ENCODE measurements around the gene NUP107. TPM values are rescaled to one million over a fixed set of nuclear protein-coding genes. Genes with fewer than 3 reads are reported as not detected.

NUP107 gene
- total RNA-seq, 3 donors from 2014 or later: 27.7 to 39.6 (median 32.3) TPM

GRCh38 chr12:68686262-68686594 lies 550 bp upstream of the NUP107 start:
- no peaks in the 10 kb centered on the region for H3K36me3 ChIP-seq (ENCODE audit: low read depth)
- ATAC-seq: no peak
- H3K4me3 ChIP-seq: peak overlapping the region; percentile 70
- TF ChIP-seq CTCF (IDR thresholded peaks at IDR 0.05): no peak
- H3K4me1 ChIP-seq (ENCODE audit: low read depth): peaks cover 8% of the 10 kb centered on the region
- intact Hi-C loops (cut with DNase I, micrococcal nuclease): loop anchor here in 1 of 2 donors (10.0 kb wide), 1 partner anchor 331 kb away; no protein-coding TSS in a partner anchor
- H3K9me3 ChIP-seq: no peaks in the 10 kb centered on the region
- DNase-seq: no peak

- intact Hi-C loops (cut with DNase I, micrococcal nuclease): no loop called here
- ATAC-seq: no peak
- no peak for TF ChIP-seq CTCF (IDR thresholded peaks at IDR 0.05)
- Histone ChIP-seq H3K4me1 (ENCODE audit: low read depth) (no peaks in the 10 kb centered on the region), H3K36me3 (ENCODE audit: low read depth) (no peaks in the 10 kb centered on the region), H3K9me3 (no peaks in the 10 kb centered on the region), H3K4me3 (no peak overlapping the region)
- DNase-seq: no peak
Observed at GRCh38 chr12:68695454-68695853, 8.7 kb downstream of the NUP107 start.

- intact Hi-C loops (cut with DNase I, micrococcal nuclease): no loop called here
- ATAC-seq (no peak), DNase-seq (no peak)
- H3K36me3 ChIP-seq (ENCODE audit: low read depth): no peaks in the 10 kb centered on the region
- H3K4me3 ChIP-seq: no peak overlapping the region
- H3K4me1 ChIP-seq (ENCODE audit: low read depth): no peaks in the 10 kb centered on the region
- H3K9me3 ChIP-seq: no peaks in the 10 kb centered on the region
- no peak for TF ChIP-seq CTCF (IDR thresholded peaks at IDR 0.05)
Observed at GRCh38 chr12:68699486-68699885, 12.7 kb downstream of the NUP107 start.

GRCh38 chr12:68727776-68728175 lies 41.0 kb downstream of the NUP107 start:
- no peak for TF ChIP-seq CTCF (IDR thresholded peaks at IDR 0.05)
- DNase-seq: no peak
- Histone ChIP-seq H3K36me3 (ENCODE audit: low read depth) (no peaks in the 10 kb centered on the region), H3K4me1 (ENCODE audit: low read depth) (no peaks in the 10 kb centered on the region), H3K4me3 (no peak overlapping the region), H3K9me3 (no peaks in the 10 kb centered on the region)
- ATAC-seq: no peak
- intact Hi-C loops (cut with DNase I, micrococcal nuclease): no loop called here

- H3K9me3 ChIP-seq: no peaks in the 10 kb centered on the region
- no peak for TF ChIP-seq CTCF (IDR thresholded peaks at IDR 0.05)
- H3K4me1 ChIP-seq (ENCODE audit: low read depth): no peaks in the 10 kb centered on the region
- intact Hi-C loops (cut with DNase I, micrococcal nuclease): no loop called here
- no peak for DNase-seq
- no peak overlapping the region for H3K4me3 ChIP-seq
- no peak for ATAC-seq
- no peaks in the 10 kb centered on the region for H3K36me3 ChIP-seq (ENCODE audit: low read depth)
Observed at GRCh38 chr12:68733661-68734071, 46.9 kb downstream of the NUP107 start.

GRCh38 chr12:68739891-68740290 lies 53.1 kb downstream of the NUP107 start:
- Histone ChIP-seq H3K9me3 (no peaks in the 10 kb centered on the region), H3K4me1 (ENCODE audit: low read depth) (no peaks in the 10 kb centered on the region), H3K36me3 (ENCODE audit: low read depth) (no peaks in the 10 kb centered on the region), H3K4me3 (no peak overlapping the region)
- intact Hi-C loops (cut with DNase I, micrococcal nuclease): no loop called here
- ATAC-seq (no peak), DNase-seq (no peak)
- TF ChIP-seq CTCF (IDR thresholded peaks at IDR 0.05): no peak
